Cardiac muscle cell (in vitro differentiated cells and primary cell): Measurements from ENCODE around the gene ALS2CL. TPM values are rescaled to one million over a fixed set of nuclear protein-coding genes. Genes with fewer than 3 reads are reported as not detected.

Experiments
- DNase-seq, 2 donors: peaks; one replicate each; pipeline versions ENCODE4 v3.0.0 to v3.0.0-alpha.2; 2010 to 2017; ENCODE audit warnings: low read depth in 1 of 2, low spot score in 1 of 2
- H3K27ac ChIP-seq: fragments of 200-600 bp; sonication (generic); 2 replicates; pipeline ENCODE4 v1.5.1; 2016
- H3K27me3 ChIP-seq: fragments of 200-600 bp; sonication (generic); 2 replicates; pipeline ENCODE4 v1.6.0; 2016; ENCODE audit warnings: control low read depth
- H3K36me3 ChIP-seq: fragments of 200-600 bp; sonication (generic); 2 replicates; pipeline ENCODE4 v1.5.1; 2016; ENCODE audit warnings: control low read depth
- H3K4me1 ChIP-seq: fragments of 200-600 bp; sonication (generic); 2 replicates; pipeline ENCODE4 v1.8.1; 2017; ENCODE audit warnings: low read depth, mild to moderate bottlenecking, mixed run types
- H3K4me3 ChIP-seq: fragments of 200-600 bp; sonication (generic); 2 replicates; pipeline ENCODE4 v1.5.1; 2016; ENCODE audit warnings: mild to moderate bottlenecking
- H3K9me3 ChIP-seq: fragments of 200-600 bp; sonication (generic); 2 replicates; pipeline ENCODE4 v1.5.1; 2017; ENCODE audit warnings: low read depth, mild to moderate bottlenecking, control low read depth
- polyA plus RNA-seq: library from polyadenylated mRNA; unstranded; fragments of >200 nt; fragmentation: Nextera tagmentation; extraction: Ambion mirVana; gene quantifications from 2 replicates; pipeline ENCODE4 v1.2.1, GENCODE V29; 2016
- total RNA-seq: library from RNA; depleted of rRNA; stranded (reverse); fragments of >200 nt; gene quantifications from 2 replicates; pipeline ENCODE4 v1.2.3, GENCODE V29; 2016
- TF ChIP-seq, protein P1 (sequence below): IDR thresholded peaks from 2 replicates; pipeline ENCODE4 v1.5.1; 2012; ENCODE audit warnings: low read depth, mild to moderate bottlenecking, low read length

ALS2CL gene
- total and polyA plus RNA-seq, 2 experiments from 2014 or later = 2.2 to 11.4 TPM

DNA sequence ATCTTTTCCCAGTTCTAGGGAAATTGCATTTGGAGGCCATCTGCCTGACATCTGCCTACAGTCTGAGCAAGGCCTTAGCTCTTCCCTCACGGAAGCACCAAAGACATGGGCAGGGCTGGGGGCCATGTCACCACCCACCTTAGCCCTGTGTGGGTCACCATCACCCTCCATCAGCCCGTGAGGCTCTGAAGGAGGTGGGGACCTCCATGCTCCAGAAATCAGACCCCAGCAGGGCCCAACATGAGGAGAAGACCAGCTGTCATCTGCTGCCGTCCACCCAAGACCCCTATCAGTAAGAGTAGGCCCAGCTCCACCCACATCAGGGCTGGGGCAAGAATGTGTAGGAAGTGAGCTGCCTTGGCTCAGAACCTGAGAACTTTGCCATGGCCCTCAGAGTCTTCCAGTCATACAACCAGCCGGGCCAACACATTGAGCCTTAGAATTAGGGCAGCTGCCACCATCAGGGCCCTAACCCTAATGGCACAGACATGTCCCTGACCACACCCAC lies 9.6 kb upstream of the ALS2CL start:
- peaks cover 12% of the 10 kb centered on the region for H3K27me3 ChIP-seq
- no peaks in the 10 kb centered on the region for H3K36me3 ChIP-seq
- no peak overlapping the region for H3K27ac ChIP-seq
- peaks cover 15% of the 10 kb centered on the region for H3K4me1 ChIP-seq
- TF ChIP-seq, protein P1, sequence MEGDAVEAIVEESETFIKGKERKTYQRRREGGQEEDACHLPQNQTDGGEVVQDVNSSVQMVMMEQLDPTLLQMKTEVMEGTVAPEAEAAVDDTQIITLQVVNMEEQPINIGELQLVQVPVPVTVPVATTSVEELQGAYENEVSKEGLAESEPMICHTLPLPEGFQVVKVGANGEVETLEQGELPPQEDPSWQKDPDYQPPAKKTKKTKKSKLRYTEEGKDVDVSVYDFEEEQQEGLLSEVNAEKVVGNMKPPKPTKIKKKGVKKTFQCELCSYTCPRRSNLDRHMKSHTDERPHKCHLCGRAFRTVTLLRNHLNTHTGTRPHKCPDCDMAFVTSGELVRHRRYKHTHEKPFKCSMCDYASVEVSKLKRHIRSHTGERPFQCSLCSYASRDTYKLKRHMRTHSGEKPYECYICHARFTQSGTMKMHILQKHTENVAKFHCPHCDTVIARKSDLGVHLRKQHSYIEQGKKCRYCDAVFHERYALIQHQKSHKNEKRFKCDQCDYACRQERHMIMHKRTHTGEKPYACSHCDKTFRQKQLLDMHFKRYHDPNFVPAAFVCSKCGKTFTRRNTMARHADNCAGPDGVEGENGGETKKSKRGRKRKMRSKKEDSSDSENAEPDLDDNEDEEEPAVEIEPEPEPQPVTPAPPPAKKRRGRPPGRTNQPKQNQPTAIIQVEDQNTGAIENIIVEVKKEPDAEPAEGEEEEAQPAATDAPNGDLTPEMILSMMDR = no peak
- no peak overlapping the region for H3K4me3 ChIP-seq
- no peaks in the 10 kb centered on the region for H3K9me3 ChIP-seq
- no peak for DNase-seq

DNA sequence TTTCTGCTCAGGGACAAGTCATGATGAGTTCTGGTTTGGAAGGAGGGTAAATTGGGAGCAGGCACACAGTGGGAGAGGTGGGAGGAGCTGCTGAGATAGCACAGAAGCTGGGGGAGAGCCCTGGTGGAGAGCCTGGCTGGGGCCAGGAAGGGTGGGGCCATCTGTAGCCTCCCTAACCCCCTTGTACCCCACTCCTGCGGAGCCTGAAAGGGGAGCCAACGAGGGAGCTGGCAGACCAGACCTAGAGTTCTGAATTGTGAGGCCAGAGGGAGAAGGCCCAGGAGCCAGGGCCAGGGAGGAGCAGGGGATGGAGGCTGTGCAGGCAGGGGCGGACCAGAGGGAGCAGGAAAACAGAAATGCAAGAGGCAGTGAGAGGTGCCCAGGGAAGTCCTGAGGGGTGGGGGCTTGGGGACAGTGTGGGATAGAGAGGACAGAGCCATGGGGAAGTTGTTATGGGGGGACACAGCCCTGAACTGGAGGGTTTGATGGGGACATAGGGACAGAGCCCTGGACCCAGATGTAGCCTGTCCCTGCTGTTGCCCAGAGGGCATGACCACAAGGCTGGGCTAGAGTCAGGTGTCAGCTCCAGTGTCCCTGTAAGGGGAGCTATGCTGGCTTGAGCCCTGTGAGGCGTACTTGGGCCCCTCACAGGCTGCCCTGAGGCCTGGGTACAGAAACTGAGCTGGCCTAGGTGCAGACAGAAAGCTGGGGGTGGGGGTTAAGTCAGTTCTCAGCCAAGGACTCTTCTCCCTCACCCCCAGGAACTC lies 8.9 kb upstream of the ALS2CL start:
- DNase-seq = no peak

DNA sequence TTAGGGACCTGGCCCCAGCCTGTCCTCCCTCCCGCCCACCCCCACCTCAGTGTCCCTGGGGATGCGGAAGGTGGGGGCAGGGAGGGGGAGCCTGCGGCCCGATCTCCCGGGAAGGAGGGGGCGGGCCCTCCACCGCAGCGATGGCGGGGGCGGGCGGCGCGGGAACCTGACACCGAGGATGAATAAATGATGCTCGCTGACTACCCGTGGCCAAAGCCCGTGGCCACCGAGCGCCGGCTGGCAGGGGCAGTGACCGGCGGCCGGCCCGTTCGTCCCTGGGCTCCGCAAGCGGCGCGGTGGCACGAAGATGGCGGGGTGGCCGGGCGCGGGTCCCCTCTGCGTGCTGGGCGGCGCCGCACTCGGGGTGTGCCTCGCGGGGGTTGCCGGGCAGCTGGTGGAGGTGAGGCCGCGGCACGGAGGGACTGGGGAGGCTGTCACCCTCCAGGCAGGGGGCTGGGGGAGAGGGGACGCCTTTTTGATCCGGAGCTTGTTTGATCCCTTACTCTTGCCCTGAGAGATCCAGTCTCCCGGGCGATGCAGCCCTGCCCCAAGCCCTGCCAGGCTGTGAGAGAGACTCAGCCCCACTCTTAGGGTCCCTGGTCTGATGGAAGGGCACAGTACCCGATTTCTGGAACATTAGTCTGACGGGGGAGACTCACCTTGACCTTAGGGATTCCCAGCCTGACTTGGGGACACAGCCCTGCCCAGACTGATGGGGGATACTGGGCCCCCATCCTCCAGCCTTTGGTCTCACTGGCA lies 7.9 kb upstream of the ALS2CL start, which contains the start of gene TMIE:
Gene TMIE (plus strand): TSS at position 212 of the 759 bp plus-strand sequence. CDS start 96 bp downstream, at position 308.
- Histone ChIP-seq H3K27me3 (peaks cover 12% of the 10 kb centered on the region), H3K9me3 (no peaks in the 10 kb centered on the region), H3K27ac (no peak within 1 kb of the TSS), H3K4me3 (peak within 1 kb of the TSS; percentile 14), H3K4me1 (peaks cover 23% of the 10 kb centered on the region), H3K36me3 (no peaks in the 10 kb centered on the region)
- no peak for DNase-seq
- TF ChIP-seq, protein P1 = no peak

More for the DNA sequence above, 8.9 kb upstream of the ALS2CL start:
- Histone ChIP-seq H3K9me3 (no peaks in the 10 kb centered on the region), H3K4me1 (peaks cover 15% of the 10 kb centered on the region), H3K4me3 (no peak overlapping the region), H3K27me3 (peaks cover 12% of the 10 kb centered on the region), H3K36me3 (no peaks in the 10 kb centered on the region), H3K27ac (no peak overlapping the region)
- TF ChIP-seq, protein P1 = no peak

DNA sequence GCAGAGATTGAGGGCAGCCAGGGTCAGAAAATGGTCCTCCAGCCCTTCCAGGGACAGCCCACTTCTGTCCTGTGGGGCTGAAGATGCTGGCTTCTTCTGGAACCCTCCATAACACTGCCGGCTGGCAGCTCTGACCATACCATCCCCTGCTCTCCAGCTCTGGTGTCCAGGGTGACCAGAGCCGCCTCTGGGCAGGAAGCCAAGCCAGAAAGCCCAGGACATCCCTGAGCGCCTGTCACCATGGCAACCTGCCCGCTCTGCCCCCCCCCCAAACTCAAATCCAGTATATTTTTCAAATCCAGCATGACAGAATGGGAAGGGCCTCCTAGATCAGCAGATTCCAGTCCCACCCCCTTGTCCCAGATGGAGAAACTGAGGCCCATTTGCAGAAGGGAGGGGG lies 7.3 kb upstream of the ALS2CL start:
- Histone ChIP-seq H3K4me3 (peak overlapping the region; percentile 14), H3K27me3 (peaks cover 12% of the 10 kb centered on the region), H3K36me3 (no peaks in the 10 kb centered on the region), H3K9me3 (no peaks in the 10 kb centered on the region), H3K4me1 (peaks cover 27% of the 10 kb centered on the region), H3K27ac (no peak overlapping the region)
- peak in 1 of 2 donors; percentile 13 for DNase-seq
- TF ChIP-seq, protein P1 = no peak

DNA sequence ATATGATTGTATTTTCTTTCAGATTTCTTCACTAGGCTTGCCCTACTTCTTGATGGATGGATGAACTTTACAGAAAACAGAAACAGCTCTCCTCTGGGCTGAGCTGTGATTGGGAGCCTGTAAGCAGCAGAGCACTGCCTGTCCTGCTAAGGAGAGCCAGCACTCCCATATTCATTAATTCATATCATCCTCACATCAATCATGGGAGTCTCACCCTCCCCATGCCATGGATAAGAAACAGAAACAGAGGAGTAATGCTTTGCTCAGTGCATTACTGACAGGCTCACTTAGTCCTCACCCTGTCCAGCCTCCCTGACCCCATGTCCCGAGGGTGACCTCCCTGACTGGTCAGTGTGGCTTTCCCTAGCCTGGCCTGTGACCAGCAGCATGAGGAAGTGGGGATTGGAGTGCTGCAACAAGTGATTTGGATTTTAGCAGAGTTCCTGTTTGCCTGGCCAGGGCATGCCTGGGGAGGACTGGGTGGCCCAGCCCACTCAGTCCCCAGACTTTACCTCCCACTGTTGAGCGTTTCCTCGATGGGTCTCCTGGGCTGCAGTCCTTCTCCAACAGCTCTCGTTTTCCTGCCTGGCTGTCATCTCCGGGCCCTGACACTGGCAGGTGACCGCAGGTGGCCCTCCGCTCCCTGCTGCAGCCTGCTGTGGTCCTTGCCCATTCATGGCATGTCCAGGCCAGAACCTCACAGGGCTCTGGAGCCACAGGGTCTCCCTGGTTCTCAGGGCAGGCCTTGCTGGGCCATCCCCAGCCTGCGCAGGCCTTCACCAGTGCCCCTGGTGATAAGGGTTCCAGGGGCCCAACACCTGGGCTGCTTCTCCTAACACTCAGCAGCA lies 6.4 kb upstream of the ALS2CL start:
- TF ChIP-seq, protein P1 = no peak
- Histone ChIP-seq H3K4me3 (no peak overlapping the region), H3K27me3 (peaks cover 12% of the 10 kb centered on the region), H3K27ac (peak overlapping the region; percentile 3), H3K4me1 (peaks cover 27% of the 10 kb centered on the region), H3K36me3 (no peaks in the 10 kb centered on the region), H3K9me3 (no peaks in the 10 kb centered on the region)
- DNase-seq = no peak
